ENCODE measurements around the gene KCNH2.

Gene KCNH2

GRCh38 chr7:151011097-151011409 is 32.9 kb upstream of the KCNH2 start:
- DNase-seq: no peak

DNA sequence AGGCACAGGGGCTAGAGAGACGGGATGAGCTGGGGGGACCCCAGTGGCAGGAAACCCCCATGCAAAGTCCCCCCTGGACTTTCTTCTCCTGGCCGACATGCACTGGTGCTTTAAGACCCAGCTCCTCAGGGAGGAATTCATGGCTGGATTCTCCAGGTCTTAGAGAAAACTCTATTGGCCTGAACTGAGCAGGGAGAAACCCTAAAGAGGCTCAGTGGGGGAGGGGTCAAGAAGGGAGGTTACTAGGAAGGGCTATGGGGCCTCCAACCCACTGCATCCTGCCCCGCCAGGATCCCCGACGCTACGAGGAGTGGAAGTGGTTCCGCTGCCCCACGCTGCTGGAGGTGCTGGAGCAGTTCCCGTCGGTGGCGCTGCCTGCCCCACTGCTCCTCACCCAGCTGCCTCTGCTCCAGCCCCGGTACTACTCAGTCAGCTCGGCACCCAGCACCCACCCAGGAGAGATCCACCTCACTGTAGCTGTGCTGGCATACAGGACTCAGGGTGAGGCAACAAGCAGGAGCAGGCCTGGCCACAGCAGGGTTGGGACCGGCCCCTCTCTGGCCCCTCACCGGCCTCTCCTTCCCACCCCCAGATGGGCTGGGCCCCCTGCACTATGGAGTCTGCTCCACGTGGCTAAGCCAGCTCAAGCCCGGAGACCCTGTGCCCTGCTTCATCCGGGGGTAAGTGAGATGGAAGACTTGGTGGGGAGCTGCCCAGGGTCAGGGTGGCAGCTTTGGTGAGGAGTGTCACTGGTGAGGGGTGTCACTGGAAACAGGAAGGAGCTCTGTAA is 32.4 kb upstream of the KCNH2 start:
- DNase-seq: peak; percentile 65

- no peak for DNase-seq
These were observed 31.9 kb upstream of the KCNH2 start for GRCh38 chr7:151010037-151010306.

GRCh38 chr7:151009327-151010036 is 31.4 kb upstream of the KCNH2 start:
- DNase-seq: no peak

DNA sequence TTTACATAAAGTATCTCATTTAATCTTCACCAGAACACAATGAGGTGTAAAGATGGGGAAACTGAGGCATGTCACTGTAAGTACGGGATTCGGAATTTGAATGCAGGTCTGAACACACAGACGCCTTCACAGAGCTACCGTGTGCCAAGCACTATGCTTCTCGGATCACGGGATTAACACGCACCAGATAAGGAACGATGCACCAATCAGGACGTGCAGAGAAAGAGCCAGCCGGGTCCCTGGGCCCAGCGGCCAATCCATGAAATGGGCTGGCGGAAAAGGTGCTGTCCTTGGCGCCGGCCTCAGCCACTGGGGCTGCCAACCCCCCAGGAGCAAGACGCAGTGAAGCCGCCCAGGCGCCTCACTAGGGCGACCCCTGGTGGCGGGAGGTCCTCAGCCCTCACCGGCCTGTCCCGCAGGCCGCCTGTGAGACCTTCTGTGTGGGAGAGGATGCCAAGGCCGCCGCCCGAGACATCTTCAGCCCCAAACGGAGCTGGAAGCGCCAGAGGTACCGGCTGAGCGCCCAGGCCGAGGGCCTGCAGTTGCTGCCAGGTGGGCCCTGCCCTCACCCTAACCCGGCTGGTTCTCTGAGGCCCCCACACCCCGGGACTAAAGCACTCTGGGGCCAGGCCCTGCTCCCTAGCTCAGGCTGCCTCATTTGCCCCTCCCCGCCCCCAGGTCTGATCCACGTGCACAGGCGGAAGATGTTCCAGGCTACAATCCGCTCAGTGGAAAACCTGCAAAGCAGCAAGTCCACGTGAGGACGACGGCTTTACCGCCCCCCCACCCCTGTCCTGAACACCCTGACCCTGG is 30.6 kb upstream of the KCNH2 start:
- peak; percentile 63 for DNase-seq

- no peak for DNase-seq
These were observed 30.0 kb upstream of the KCNH2 start for GRCh38 chr7:151008143-151008510.

GRCh38 chr7:151007469-151007898 is 29.4 kb upstream of the KCNH2 start:
- DNase-seq: no peak

DNA sequence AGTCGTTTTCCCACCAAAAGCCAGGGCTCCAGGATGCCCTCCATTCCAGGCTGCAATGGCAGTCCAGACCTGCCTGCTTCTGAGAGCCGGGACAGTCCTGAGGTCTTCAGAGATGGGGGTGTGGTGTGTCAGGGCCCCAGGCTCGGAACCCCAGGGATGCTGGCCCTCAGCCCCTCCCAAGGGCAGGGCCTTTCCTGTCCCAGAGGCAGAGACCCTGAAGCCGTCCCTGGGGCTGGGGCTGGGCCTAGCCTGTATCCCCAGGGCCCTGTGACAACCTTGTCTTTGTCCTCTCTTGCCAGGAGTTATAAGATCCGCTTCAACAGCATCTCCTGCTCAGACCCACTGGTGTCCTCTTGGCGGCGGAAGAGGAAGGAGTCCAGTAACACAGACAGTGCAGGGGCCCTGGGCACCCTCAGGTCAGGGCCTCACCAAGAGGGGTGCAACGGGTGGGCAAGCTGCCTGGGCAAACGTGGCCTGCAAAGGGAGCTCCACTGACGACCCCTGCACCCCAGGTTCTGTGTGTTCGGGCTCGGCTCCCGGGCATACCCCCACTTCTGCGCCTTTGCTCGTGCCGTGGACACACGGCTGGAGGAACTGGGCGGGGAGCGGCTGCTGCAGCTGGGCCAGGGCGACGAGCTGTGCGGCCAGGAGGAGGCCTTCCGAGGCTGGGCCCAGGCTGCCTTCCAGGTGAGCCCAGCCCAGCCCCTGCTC is 28.6 kb upstream of the KCNH2 start:
- DNase-seq: no peak

- DNase-seq: no peak
These were observed 27.4 kb upstream of the KCNH2 start for GRCh38 chr7:151005566-151005965.

- DNase-seq: no peak
These were observed 25.5 kb upstream of the KCNH2 start for GRCh38 chr7:151003572-151003971.

- DNase-seq: no peak
These were observed 23.4 kb upstream of the KCNH2 start for GRCh38 chr7:151001546-151001945.

- DNase-seq: no peak
These were observed 22.9 kb upstream of the KCNH2 start for GRCh38 chr7:151000897-151001495.

DNA sequence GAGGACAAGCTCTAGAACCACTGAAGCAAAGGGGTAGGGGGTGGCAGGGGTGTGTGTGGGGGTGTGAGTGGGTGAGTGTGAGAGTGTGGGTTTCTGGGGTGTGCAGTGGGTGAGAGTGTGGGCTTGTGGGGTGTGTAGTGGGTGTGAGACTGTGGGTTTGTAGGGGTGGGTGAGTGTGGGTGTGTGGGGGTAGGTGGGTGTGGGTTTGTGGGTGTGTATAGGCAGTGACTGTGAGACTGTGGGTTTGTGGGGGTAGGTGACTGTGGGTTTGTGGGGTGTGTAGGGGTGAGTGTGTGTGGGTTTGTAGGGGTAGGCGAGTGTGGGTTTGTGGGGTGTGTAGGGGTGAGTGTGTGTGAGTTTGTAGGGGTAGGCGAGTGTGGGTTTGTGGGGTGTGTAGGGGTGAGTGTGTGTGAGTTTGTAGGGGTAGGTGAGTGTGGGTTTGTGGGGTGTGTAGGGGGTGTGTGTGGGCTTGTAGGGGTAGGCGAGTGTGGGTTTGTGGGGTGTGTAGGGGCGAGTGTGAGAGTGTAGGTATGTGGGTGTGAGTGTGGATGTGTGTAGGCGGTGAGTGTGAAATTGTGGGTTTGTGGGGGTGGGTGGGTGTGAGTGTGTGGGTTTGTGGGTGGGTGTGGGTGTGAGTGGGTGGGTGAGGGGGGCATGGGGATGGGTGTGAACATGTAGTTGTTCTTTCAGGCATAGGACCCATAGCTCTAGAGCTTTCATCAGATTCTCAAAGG is 21.5 kb upstream of the KCNH2 start:
- no peak for DNase-seq

GRCh38 chr7:150999001-150999400 is 20.9 kb upstream of the KCNH2 start:
- no peak for DNase-seq

- no peak for DNase-seq
These were observed 20.2 kb upstream of the KCNH2 start for GRCh38 chr7:150998341-150998740.

DNA sequence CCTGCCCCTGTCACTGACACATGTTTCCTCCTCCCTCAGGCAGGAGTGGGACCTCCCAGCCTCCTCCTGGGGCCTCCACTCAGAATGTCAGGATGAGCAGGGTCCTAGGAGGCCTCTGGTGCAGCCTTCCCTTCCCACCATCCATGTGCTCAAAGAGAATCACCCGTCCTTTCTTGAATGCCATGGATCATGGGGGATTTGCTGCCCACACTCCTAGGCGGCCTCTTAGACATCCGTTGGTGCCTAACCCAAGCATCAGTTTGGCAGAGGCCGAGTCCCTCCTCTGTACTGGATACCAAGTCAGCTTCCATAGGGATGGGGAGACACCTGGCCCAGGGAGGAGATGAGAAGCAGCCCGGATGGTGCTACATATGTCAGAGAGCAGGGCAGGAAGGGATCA is 19.7 kb upstream of the KCNH2 start:
- DNase-seq: no peak

GRCh38 chr7:150997075-150997511 is 19.0 kb upstream of the KCNH2 start:
- DNase-seq: no peak

DNA sequence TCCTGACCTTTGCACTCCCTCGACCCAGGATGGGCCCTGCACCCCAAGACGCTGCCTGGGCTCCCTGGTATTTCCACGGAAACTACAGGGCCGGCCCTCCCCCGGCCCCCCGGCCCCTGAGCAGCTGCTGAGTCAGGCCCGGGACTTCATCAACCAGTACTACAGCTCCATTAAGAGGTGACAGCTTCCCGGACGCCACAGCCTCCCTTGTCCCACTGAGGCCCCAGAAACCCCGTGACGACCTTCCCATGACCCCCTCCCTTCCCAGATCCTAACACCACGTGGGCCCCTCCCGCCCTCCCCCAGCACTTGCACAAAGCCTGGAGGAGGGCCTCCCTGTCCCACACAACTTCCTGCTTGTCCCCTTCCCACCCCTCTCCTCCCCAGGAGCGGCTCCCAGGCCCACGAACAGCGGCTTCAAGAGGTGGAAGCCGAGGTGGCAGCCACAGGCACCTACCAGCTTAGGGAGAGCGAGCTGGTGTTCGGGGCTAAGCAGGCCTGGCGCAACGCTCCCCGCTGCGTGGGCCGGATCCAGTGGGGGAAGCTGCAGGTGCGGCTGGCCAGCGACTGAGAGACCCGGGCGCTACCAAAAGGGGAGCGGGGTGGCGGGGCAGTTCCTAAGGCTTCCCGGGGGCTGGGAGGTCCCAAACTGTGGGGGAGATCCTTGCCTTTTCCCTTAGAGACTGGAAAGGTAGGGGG is 18.4 kb upstream of the KCNH2 start:
- DNase-seq: no peak

GRCh38 chr7:150994838-150995510 is 16.9 kb upstream of the KCNH2 start:
- no peak for DNase-seq

- DNase-seq: no peak
These were observed 16.2 kb upstream of the KCNH2 start for GRCh38 chr7:150994141-150994837.
